SK-N-SH (cell line): ENCODE results near the gene MRPL52. TPM values are rescaled to one million over a fixed set of nuclear protein-coding genes. Genes with fewer than 3 reads are reported as not detected.
A peak's percentile ranks its signal among the peaks of the same experiment; 100 is the strongest.

Experiments used
- CTCF ChIA-PET: fragments of 300-600, 350-600 bp; formaldehyde crosslinking; extraction: SDS; loops from one replicate; lab custom pipeline; 2021; lab: Yijun Ruan, JAX
- POLR2A ChIA-PET: fragments of 350-600 bp; sonication (Branson Sonifier 250); formaldehyde crosslinking; extraction: SDS; loops from one replicate; lab custom pipeline; 2020; ENCODE audit warnings: antibody characterized with exemption, inconsistent platforms; lab: Yijun Ruan, JAX
- DNase-seq: peaks from one replicate; pipeline ENCODE4 v3.0.0; 2012
- H2AFZ ChIP-seq: fragments of 200-600 bp; sonication (generic); 2 replicates; pipeline ENCODE4 v1.8.1; 2016; ENCODE audit warnings: antibody characterized with exemption, mild to moderate bottlenecking, low read depth
- H3F3A ChIP-seq: fragments of 200-600 bp; sonication (generic); replicated peaks from 2 replicates; pipeline ENCODE3; 2016; ENCODE audit warnings: antibody characterized with exemption, mild to moderate bottlenecking; ENCODE audit not compliant: insufficient read depth
- H3K27ac ChIP-seq, 2 experiments: fragments of 200-500 bp in 1 of 2; fragments of 200-600 bp in 1 of 2; sonication (Bioruptor generic) in 1 of 2; sonication (generic), shearing (Covaris generic) in 1 of 2; 2 replicates each; pipeline versions ENCODE4 v1.5.1 to v1.6.1; 2014 to 2016; ENCODE audit warnings: low read depth in 2 of 2, inconsistent platforms in 1 of 2, low read length in 1 of 2, mild to moderate bottlenecking in 1 of 2, mixed read lengths in 1 of 2
- H3K27me3 ChIP-seq: fragments of 200-600 bp; sonication (generic), shearing (Covaris generic); 2 replicates; pipeline ENCODE4 v1.6.1; 2016; ENCODE audit warnings: mixed run types; ENCODE audit not compliant: insufficient read depth
- H3K36me3 ChIP-seq, 2 experiments: fragments of 200-500 bp in 1 of 2; fragments of 200-600 bp in 1 of 2; sonication (Bioruptor generic) in 1 of 2; sonication (generic) in 1 of 2; replicated peaks in 1 of 2; 2 replicates each; pipeline versions ENCODE3 to v1.5.1; 2014 to 2016; ENCODE audit warnings: low read length in 1 of 2, mild to moderate bottlenecking in 1 of 2; ENCODE audit not compliant: insufficient read depth in 2 of 2, control insufficient read depth in 1 of 2
- H3K4me1 ChIP-seq, 2 experiments: fragments of 200-500 bp in 1 of 2; fragments of 200-600 bp in 1 of 2; sonication (Bioruptor generic) in 1 of 2; sonication (generic), shearing (Covaris generic) in 1 of 2; 2 replicates each; pipeline versions ENCODE4 v1.5.1 to v1.6.1; 2014 to 2016; ENCODE audit warnings: low read depth in 1 of 2, low read length in 1 of 2, mixed run types in 1 of 2; ENCODE audit not compliant: insufficient read depth in 2 of 2, control insufficient read depth in 1 of 2
- H3K4me2 ChIP-seq: fragments of 200-600 bp; sonication (generic), shearing (Covaris generic); 2 replicates; pipeline ENCODE4 v1.6.1; 2017; ENCODE audit warnings: mixed run types
- H3K4me3 ChIP-seq, 2 experiments: fragments of 200-500 bp in 1 of 2; fragments of 200-600 bp in 1 of 2; sonication (Bioruptor generic) in 1 of 2; sonication (generic), shearing (Covaris generic) in 1 of 2; 2 replicates each; pipeline versions ENCODE4 v1.5.1 to v1.8.1; 2014 to 2016; ENCODE audit warnings: low read depth in 2 of 2, inconsistent platforms in 1 of 2, low read length in 1 of 2, mild to moderate bottlenecking in 1 of 2, mixed read lengths in 1 of 2, moderate library complexity in 1 of 2
- H3K79me2 ChIP-seq: fragments of 200-600 bp; sonication (generic); 2 replicates; pipeline ENCODE4 v1.8.1; 2017; ENCODE audit warnings: mild to moderate bottlenecking; ENCODE audit not compliant: insufficient read depth
- H3K9ac ChIP-seq: fragments of 200-600 bp; sonication (generic); 2 replicates; pipeline ENCODE4 v1.6.1; 2017; ENCODE audit warnings: mixed run types
- H3K9me2 ChIP-seq: fragments of 200-600 bp; sonication (generic); 2 replicates; pipeline ENCODE4 v1.6.1; 2017; ENCODE audit warnings: mixed run types
- H3K9me3 ChIP-seq: fragments of 200-600 bp; sonication (generic); 2 replicates; pipeline ENCODE4 v1.6.1; 2017; ENCODE audit warnings: mixed run types, mild to moderate bottlenecking, moderate library complexity
- H4K20me1 ChIP-seq: fragments of 200-600 bp; sonication (generic); 2 replicates; pipeline ENCODE4 v1.6.1; 2017; ENCODE audit warnings: mild to moderate bottlenecking, mixed run types; ENCODE audit not compliant: insufficient read depth
- CHD2 ChIP-seq: fragments of 150-350 bp; IDR thresholded peaks from 2 replicates; pipeline ENCODE4 v1.6.1; 2018; ENCODE audit warnings: low read length; ENCODE audit not compliant: partially characterized antibody
- ELF1 ChIP-seq: IDR thresholded peaks from 2 replicates; pipeline ENCODE4 v1.4.0; 2012
- EZH2phosphoT487 ChIP-seq: fragments of 200-600 bp; sonication (generic); IDR thresholded peaks from 2 replicates; pipeline ENCODE4 v1.6.1; 2017; ENCODE audit warnings: low read depth, mixed run types, mild to moderate bottlenecking, antibody characterized with exemption, moderate library complexity, borderline replicate concordance
- FOSL2 ChIP-seq: IDR thresholded peaks from 2 replicates; pipeline ENCODE4 v1.4.0; 2012; ENCODE audit warnings: low read depth, mild to moderate bottlenecking, moderate library complexity, borderline replicate concordance
- FOXM1 ChIP-seq: IDR thresholded peaks from 2 replicates; pipeline ENCODE4 v1.4.0; 2012; ENCODE audit warnings: low read depth, mild to moderate bottlenecking
- GATA2 ChIP-seq: sonication (generic); formaldehyde crosslinking; IDR thresholded peaks from 2 replicates; pipeline ENCODE4 v1.5.0; 2020; ENCODE audit warnings: mild to moderate bottlenecking, missing genetic modification reagents
- JUND ChIP-seq: IDR thresholded peaks from 2 replicates; pipeline ENCODE4 v1.4.0; 2012
- MXI1 ChIP-seq: IDR thresholded peaks from 2 replicates; pipeline ENCODE4 v1.6.1; 2012; ENCODE audit warnings: mild to moderate bottlenecking, low read depth, low read length, improper control_type of control experiment
- NFIC ChIP-seq: IDR thresholded peaks from 2 replicates; pipeline ENCODE4 v1.4.0; 2012; ENCODE audit warnings: borderline replicate concordance
- NRF1 ChIP-seq: IDR thresholded peaks from 2 replicates; pipeline ENCODE4 v1.6.1; 2012; ENCODE audit warnings: low read depth, mild to moderate bottlenecking, low read length
- RAD21 ChIP-seq: IDR thresholded peaks from 2 replicates; pipeline ENCODE4 v1.6.1; 2012; ENCODE audit warnings: mild to moderate bottlenecking, low read length
- RCOR1 ChIP-seq: fragments of 150-350 bp; IDR thresholded peaks from 2 replicates; pipeline ENCODE4 v1.6.1; 2017; ENCODE audit warnings: antibody characterized with exemption, low read length
- RXRA ChIP-seq: IDR thresholded peaks from 2 replicates; pipeline ENCODE4 v1.4.0; 2012; ENCODE audit warnings: low read depth, mild to moderate bottlenecking, borderline replicate concordance
- SIN3A ChIP-seq: IDR thresholded peaks from 2 replicates; pipeline ENCODE4 v1.6.1; 2012; ENCODE audit warnings: low read depth, mild to moderate bottlenecking, low read length, moderate library complexity, borderline replicate concordance
- TEAD4 ChIP-seq: IDR thresholded peaks from 2 replicates; pipeline ENCODE4 v1.4.0; 2012; ENCODE audit warnings: mild to moderate bottlenecking, borderline replicate concordance; ENCODE audit not compliant: insufficient read depth
- WGBS: methylation state at CpG from one replicate; pipeline ENCODE4 v1.1.6; 2017; ENCODE audit warnings: low lambda C conversion rate; 5-methylcytosine and 5-hydroxymethylcytosine counted together
- polyA plus RNA-seq, 3 experiments: library from polyadenylated mRNA; depleted of rRNA; stranded (reverse); fragments of >200 nt; gene quantifications; 2 replicates each; pipeline ENCODE4 v1.2.3, GENCODE V29; 2012
- TF ChIP-seq, protein P1 (sequence below): IDR thresholded peaks from 2 replicates; pipeline ENCODE4 v1.4.0; 2012; ENCODE audit warnings: low read depth
- TF ChIP-seq, protein P2 (sequence below): IDR thresholded peaks from 2 replicates; pipeline ENCODE4; 2012

Gene MRPL52
- polyA plus RNA-seq, 1 of the 3 experiments (the other 2 are of a cell fraction), result 116 TPM

DNA sequence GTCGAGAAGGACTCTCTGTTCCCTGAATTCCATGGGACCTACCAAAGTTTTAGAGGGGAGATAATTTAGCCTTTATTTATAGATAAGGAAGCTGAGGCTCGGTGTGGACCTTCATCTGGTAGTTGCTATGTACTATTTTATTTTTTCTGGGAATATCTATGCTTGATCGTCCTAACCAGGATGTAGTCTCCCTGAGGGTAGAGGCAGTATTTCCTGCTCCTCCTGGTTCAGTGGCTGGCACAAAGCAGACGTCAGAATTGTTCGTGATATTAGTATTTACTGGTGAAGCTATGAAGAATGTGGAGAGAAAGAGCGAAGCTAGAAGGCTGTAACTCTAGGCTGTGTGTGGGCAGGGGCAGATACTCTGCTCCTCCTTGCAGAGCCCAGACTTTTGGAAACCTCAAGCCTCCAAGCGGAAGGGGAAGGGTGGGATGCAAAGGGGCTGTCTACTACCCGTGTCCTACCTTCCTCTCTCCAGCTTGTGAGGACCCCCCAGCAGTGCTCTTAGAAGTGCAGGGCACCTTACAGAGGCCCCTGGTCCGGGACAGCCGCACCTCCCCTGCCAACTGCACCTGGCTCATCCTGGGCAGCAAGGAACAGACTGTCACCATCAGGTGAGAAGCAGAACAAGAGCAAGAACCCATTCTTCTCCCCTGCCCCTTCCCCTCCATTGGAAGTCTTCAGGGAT is 43.3 kb downstream of the MRPL52 start:
- H3K27ac ChIP-seq, result peak overlapping the region; percentile 20 to 87; a peak in 2 of 4 replicates
- DNase-seq, result no peak
- CTCF ChIA-PET, result interaction anchor here (0.6 to 6.0 kb wide), 37 partner anchors 9 to 482 kb away, joined by 3 to 77 read pairs (median 3); partner anchors contain the start of genes ACIN1, PRMT5 and REM2
- no peaks in the 10 kb centered on the region for H3K9me2 ChIP-seq
- POLR2A ChIA-PET, result interaction anchor here (0.6 to 1.9 kb wide), 3 partner anchors 9 to 43 kb away, joined by 3 to 7 read pairs (median 3); no protein-coding TSS in a partner anchor
- peaks cover 8 to 17% of the 10 kb centered on the region in 2 experiments for H3K4me1 ChIP-seq
- no peaks in the 10 kb centered on the region for H4K20me1 ChIP-seq
- no peaks in the 10 kb centered on the region for H3K27me3 ChIP-seq
- H3K9ac ChIP-seq, result peak overlapping the region; percentile 80
- H3K36me3 ChIP-seq, result peaks cover 29 to 41% of the 10 kb centered on the region in 2 experiments
- H3F3A ChIP-seq, result peaks cover 24% of the 10 kb centered on the region
- TF ChIP-seq RXRA (no peak), FOSL2 (no peak)
- H3K4me2 ChIP-seq, result peak overlapping the region; percentile 77
- peak overlapping the region; percentile 83; the same call in 1 of the 2 replicates for H2AFZ ChIP-seq
- H3K79me2 ChIP-seq, result peaks cover 23% of the 10 kb centered on the region
- H3K4me3 ChIP-seq, result peak overlapping the region; percentile 77 to 93
- H3K9me3 ChIP-seq, result no peaks in the 10 kb centered on the region
- 42% methylated on average over 8 of the region's 10 CpGs for WGBS

DNA sequence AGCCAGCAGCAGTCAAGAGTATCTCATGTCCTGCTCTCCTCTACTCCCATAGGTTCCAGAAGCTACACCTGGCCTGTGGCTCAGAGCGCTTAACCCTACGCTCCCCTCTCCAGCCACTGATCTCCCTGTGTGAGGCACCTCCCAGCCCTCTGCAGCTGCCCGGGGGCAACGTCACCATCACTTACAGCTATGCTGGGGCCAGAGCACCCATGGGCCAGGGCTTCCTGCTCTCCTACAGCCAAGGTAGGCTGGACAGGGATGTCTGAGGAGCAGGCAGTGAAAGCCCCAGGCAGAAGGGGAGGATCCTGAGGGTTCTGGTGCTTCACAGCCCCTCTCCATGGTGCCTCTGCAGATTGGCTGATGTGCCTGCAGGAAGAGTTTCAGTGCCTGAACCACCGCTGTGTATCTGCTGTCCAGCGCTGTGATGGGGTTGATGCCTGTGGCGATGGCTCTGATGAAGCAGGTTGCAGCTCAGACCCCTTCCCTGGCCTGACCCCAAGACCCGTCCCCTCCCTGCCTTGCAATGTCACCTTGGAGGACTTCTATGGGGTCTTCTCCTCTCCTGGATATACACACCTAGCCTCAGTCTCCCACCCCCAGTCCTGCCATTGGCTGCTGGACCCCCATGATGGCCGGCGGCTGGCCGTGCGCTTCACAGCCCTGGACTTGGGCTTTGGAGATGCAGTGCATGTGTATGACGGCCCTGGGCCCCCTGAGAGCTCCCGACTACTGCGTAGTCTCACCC is 45.5 kb downstream of the MRPL52 start:
- Histone ChIP-seq H3K4me3 (no peak overlapping the region), H3K9ac (no peak overlapping the region), H3K79me2 (peaks cover 23% of the 10 kb centered on the region), H4K20me1 (no peaks in the 10 kb centered on the region), H3K27ac (no peak overlapping the region), H3K4me2 (no peak overlapping the region), H2AFZ (no peak overlapping the region), H3K36me3 (peaks cover 32 to 47% of the 10 kb centered on the region in 2 experiments), H3K27me3 (no peaks in the 10 kb centered on the region), H3K4me1 (peaks cover 8 to 17% of the 10 kb centered on the region in 2 experiments), H3F3A (peaks cover 24% of the 10 kb centered on the region), H3K9me2 (no peaks in the 10 kb centered on the region), H3K9me3 (no peaks in the 10 kb centered on the region)
- ChIA-PET CTCF (interaction anchor here (1.0 to 4.6 kb wide), 5 partner anchors 22 to 305 kb away, joined by 3 to 28 read pairs (median 4); no protein-coding TSS in a partner anchor), POLR2A (interaction anchor here (0.5 kb wide), 1 partner anchor 1262 kb away, joined by 3 read pairs; no protein-coding TSS in a partner anchor)
- TF ChIP-seq TEAD4 (no peak), NRF1 (no peak), RXRA (no peak), FOXM1 (no peak)
- TF ChIP-seq, protein P1, sequence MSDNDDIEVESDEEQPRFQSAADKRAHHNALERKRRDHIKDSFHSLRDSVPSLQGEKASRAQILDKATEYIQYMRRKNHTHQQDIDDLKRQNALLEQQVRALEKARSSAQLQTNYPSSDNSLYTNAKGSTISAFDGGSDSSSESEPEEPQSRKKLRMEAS, result no peak
- WGBS, result 96% methylated on average over 6 of the region's 15 CpGs
- DNase-seq, result no peak

DNA sequence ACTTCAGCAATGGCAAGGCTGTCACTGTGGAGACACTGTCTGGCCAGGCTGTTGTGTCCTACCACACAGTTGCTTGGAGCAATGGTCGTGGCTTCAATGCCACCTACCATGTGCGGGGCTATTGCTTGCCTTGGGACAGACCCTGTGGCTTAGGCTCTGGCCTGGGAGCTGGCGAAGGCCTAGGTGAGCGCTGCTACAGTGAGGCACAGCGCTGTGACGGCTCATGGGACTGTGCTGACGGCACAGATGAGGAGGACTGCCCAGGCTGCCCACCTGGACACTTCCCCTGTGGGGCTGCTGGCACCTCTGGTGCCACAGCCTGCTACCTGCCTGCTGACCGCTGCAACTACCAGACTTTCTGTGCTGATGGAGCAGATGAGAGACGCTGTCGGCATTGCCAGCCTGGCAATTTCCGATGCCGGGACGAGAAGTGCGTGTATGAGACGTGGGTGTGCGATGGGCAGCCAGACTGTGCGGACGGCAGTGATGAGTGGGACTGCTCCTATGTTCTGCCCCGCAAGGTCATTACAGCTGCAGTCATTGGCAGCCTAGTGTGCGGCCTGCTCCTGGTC is 46.1 kb downstream of the MRPL52 start:
- no peaks in the 10 kb centered on the region for H4K20me1 ChIP-seq
- no peak overlapping the region for H2AFZ ChIP-seq
- H3K4me3 ChIP-seq, result no peak overlapping the region
- no peaks in the 10 kb centered on the region for H3K9me2 ChIP-seq
- ChIA-PET CTCF (interaction anchor here (1.0 to 1.3 kb wide), 4 partner anchors 21 to 306 kb away, joined by 3 to 4 read pairs (median 4); no protein-coding TSS in a partner anchor), POLR2A (interaction anchor here (0.5 kb wide), 1 partner anchor 1262 kb away, joined by 3 read pairs; no protein-coding TSS in a partner anchor)
- no peak overlapping the region for H3K9ac ChIP-seq
- no peak for DNase-seq
- peaks cover 32 to 47% of the 10 kb centered on the region in 2 experiments for H3K36me3 ChIP-seq
- H3K27ac ChIP-seq, result no peak overlapping the region
- TF ChIP-seq RAD21 (no peak), FOSL2 (no peak), JUND (no peak), EZH2phosphoT487 (no peak), TEAD4 (no peak), CHD2 (no peak), ELF1 (no peak), SIN3A (no peak), GATA2 (CRISPR knock-in tag) (no peak), MXI1 (no peak), NFIC (no peak), RCOR1 (no peak)
- TF ChIP-seq, protein P2, sequence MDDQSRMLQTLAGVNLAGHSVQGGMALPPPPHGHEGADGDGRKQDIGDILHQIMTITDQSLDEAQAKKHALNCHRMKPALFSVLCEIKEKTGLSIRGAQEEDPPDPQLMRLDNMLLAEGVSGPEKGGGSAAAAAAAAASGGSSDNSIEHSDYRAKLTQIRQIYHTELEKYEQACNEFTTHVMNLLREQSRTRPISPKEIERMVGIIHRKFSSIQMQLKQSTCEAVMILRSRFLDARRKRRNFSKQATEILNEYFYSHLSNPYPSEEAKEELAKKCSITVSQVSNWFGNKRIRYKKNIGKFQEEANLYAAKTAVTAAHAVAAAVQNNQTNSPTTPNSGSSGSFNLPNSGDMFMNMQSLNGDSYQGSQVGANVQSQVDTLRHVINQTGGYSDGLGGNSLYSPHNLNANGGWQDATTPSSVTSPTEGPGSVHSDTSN, result no peak
- peaks cover 19% of the 10 kb centered on the region for H3F3A ChIP-seq
- WGBS, result 96% methylated on average over 12 of the region's 20 CpGs
- no peak overlapping the region for H3K4me2 ChIP-seq
- peaks cover 23% of the 10 kb centered on the region for H3K79me2 ChIP-seq
- H3K4me1 ChIP-seq, result peaks cover 5 to 11% of the 10 kb centered on the region in 2 experiments
- H3K27me3 ChIP-seq, result no peaks in the 10 kb centered on the region
- H3K9me3 ChIP-seq, result no peaks in the 10 kb centered on the region
